HepG2 (cell line): ENCODE data around the gene BIRC3. TPM values are rescaled to one million over a fixed set of nuclear protein-coding genes. Genes with fewer than 3 reads are reported as not detected.

ENCODE experiments used
- ATAC-seq: fragments of 200-7000 bp; cut with Tn5 transposase; 3 replicates; pipeline ENCODE4 v1.9.1; 2020; ENCODE audit warnings: mild to moderate bottlenecking, moderate library complexity
- BruUV-seq: library from RNA; stranded (reverse); fragments of 400-500 nt; replicated peaks from 2 replicates; lab custom pipeline; 2021; lab: Mats Ljungman, UMichigan
- CTCF ChIA-PET: fragments of 300-600 bp; formaldehyde crosslinking; extraction: SDS; loops from one replicate; lab custom pipeline; 2021; ENCODE audit warnings: low total read pairs, inconsistent platforms, low intra/inter-chr PET ratio; lab: Yijun Ruan, JAX
- POLR2A ChIA-PET: fragments of 350-600 bp; sonication (Branson Sonifier 250); formaldehyde crosslinking; loops from one replicate; lab custom pipeline; 2020; ENCODE audit warnings: antibody characterized with exemption, inconsistent platforms; lab: Yijun Ruan, JAX
- DNase-seq: peaks from one replicate; pipeline ENCODE4 v3.0.0-alpha.2; 2015; ENCODE audit warnings: low spot score
- FAIRE-seq: peaks from 3 replicates; lab custom pipeline; 2011; peaks lifted over from hg19 to GRCh38; lab: Jason Lieb, UNC
- H2AFZ ChIP-seq: one replicate; pipeline ENCODE4 v1.6.1; 2011; ENCODE audit warnings: low read length, inconsistent platforms
- H3K27ac ChIP-seq: fragments of 300-600 bp; 3 replicates; pipeline ENCODE4 v1.8.0; 2011; ENCODE audit warnings: mixed run types, mild to moderate bottlenecking, mixed read lengths, low read length, inconsistent platforms; ENCODE audit not compliant: insufficient read depth; ENCODE audit errors: extremely low read length
- H3K27me3 ChIP-seq, 2 experiments: fragments of 200-600 bp in 1 of 2; 2 replicates in 1 of 2; 3 replicates in 1 of 2; pipeline versions ENCODE4 v1.6.0 to v1.8.0; 2011; ENCODE audit warnings: low read length in 2 of 2, mild to moderate bottlenecking in 2 of 2, moderate library complexity in 2 of 2, inconsistent platforms in 1 of 2; ENCODE audit not compliant: insufficient read depth in 2 of 2, control insufficient read depth in 1 of 2
- H3K36me3 ChIP-seq, 2 experiments: fragments of 200-600 bp in 1 of 2; replicated peaks in 1 of 2; 2 replicates in 1 of 2; 3 replicates in 1 of 2; pipeline versions ENCODE4 v1.5.1 to v1.8.0; 2011; ENCODE audit warnings: low read length in 2 of 2, inconsistent platforms in 1 of 2; ENCODE audit not compliant: insufficient read depth in 2 of 2, control insufficient read depth in 1 of 2
- H3K4me1 ChIP-seq: 2 replicates; pipeline ENCODE4 v1.5.1; 2012; ENCODE audit warnings: low read length, inconsistent platforms; ENCODE audit not compliant: insufficient read depth
- H3K4me2 ChIP-seq: 2 replicates; pipeline ENCODE4 v1.6.0; 2011; ENCODE audit warnings: low read depth, low read length, inconsistent platforms
- H3K4me3 ChIP-seq, 3 experiments: fragments of 200-600 bp in 1 of 3; sonication (generic), shearing (Covaris generic) in 1 of 3; replicated peaks in 1 of 3; 2 replicates each; pipeline ENCODE4 v1.5.1; 2011 to 2016; ENCODE audit warnings: low read length in 3 of 3, inconsistent platforms in 2 of 3, low read depth in 2 of 3, mild to moderate bottlenecking in 2 of 3, control low read depth in 1 of 3, mixed read lengths in 1 of 3; ENCODE audit not compliant: insufficient read depth in 1 of 3
- H3K79me2 ChIP-seq: one replicate; pipeline ENCODE4 v1.6.1; 2011; ENCODE audit warnings: low read length, inconsistent platforms; ENCODE audit not compliant: insufficient read depth
- H3K9ac ChIP-seq: 2 replicates; pipeline ENCODE4 v1.6.0; 2011; ENCODE audit warnings: mild to moderate bottlenecking, low read depth, low read length, inconsistent platforms; ENCODE audit not compliant: insufficient read depth
- H3K9me3 ChIP-seq: 2 replicates; pipeline ENCODE4 v1.5.1; 2012; ENCODE audit warnings: mild to moderate bottlenecking, low read length
- H4K20me1 ChIP-seq: 2 replicates; pipeline ENCODE4 v1.6.0; 2011; ENCODE audit warnings: inconsistent platforms, mild to moderate bottlenecking, low read length, moderate library complexity; ENCODE audit not compliant: insufficient read depth
- MAZ ChIP-seq, 2 experiments: sonication (generic) in 1 of 2; formaldehyde crosslinking in 1 of 2; IDR thresholded peaks; 2 replicates each; pipeline versions ENCODE4 v1.5.0 to v1.6.1; 2012 to 2020; ENCODE audit warnings: low read depth in 2 of 2, mild to moderate bottlenecking in 2 of 2, borderline replicate concordance in 1 of 2, improper control_type of control experiment in 1 of 2, low read length in 1 of 2, missing genetic modification reagents in 1 of 2, moderate library complexity in 1 of 2
- SNAI1 ChIP-seq: sonication (generic); formaldehyde crosslinking; IDR thresholded peaks from 2 replicates; pipeline ENCODE4 v1.5.0; 2020; ENCODE audit warnings: mild to moderate bottlenecking, missing genetic modification reagents, borderline replicate concordance
- ZNF33A ChIP-seq: sonication (generic); formaldehyde crosslinking; IDR thresholded peaks from 2 replicates; pipeline ENCODE4 v1.5.1; 2020; ENCODE audit warnings: missing genetic modification reagents, mild to moderate bottlenecking, moderate library complexity, borderline replicate concordance
- ZNF660 ChIP-seq: sonication (generic); formaldehyde crosslinking; IDR thresholded peaks from 2 replicates; pipeline ENCODE4 v1.5.1; 2020; ENCODE audit warnings: mild to moderate bottlenecking, low read depth, missing genetic modification reagents, borderline replicate concordance
- in situ Hi-C: cut with HindIII; loops from 2 replicates; pipeline ENCODE4 v1.10.0; 2017; ENCODE audit warnings: low pct_unique_long_range_greater_than_20kb; ENCODE audit not compliant: extremely low pct_ligation_motif_present
- intact Hi-C: fragments of 100-400 bp; cut with micrococcal nuclease; formaldehyde crosslinking; loops from one replicate; pipeline ENCODE4 v1.10.0; 2022; ENCODE audit not compliant: unreplicated experiment
- polyA plus RNA-seq, 8 experiments: library from polyadenylated mRNA; depleted of rRNA in 3 of 8; stranded (reverse) in 7 of 8; unstranded in 1 of 8; fragments of >200 nt; fragmentation: Illumina TruSeq in 4 of 8; extraction: Trizol in 4 of 8; gene quantifications; 2 replicates each; pipeline versions ENCODE4 v1.2.1 to v1.2.3, GENCODE V29; 2011 to 2016; ENCODE audit warnings: low read depth in 4 of 8, missing spikeins in 1 of 8, mixed read lengths in 1 of 8; ENCODE audit not compliant: insufficient read depth in 1 of 8
- total RNA-seq, 5 experiments: library from RNA; depleted of rRNA; stranded (reverse); fragments of >200 nt; fragmentation: Illumina TruSeq; extraction: Trizol; gene quantifications; 2 replicates each; pipeline ENCODE4 v1.2.3, GENCODE V29; 2016; ENCODE audit warnings: low read depth in 1 of 5
- TF ChIP-seq, protein P1 (sequence below), 2 experiments: sonication (generic) in 1 of 2; formaldehyde crosslinking in 1 of 2; IDR thresholded peaks; 2 replicates each; pipeline versions ENCODE4 v1.4.0 to v1.6.1; 2018 to 2020; ENCODE audit warnings: missing genetic modification reagents in 2 of 2, borderline replicate concordance in 1 of 2, low read depth in 1 of 2, mild to moderate bottlenecking in 1 of 2, missing biosample characterization in 1 of 2
- TF ChIP-seq, protein P2 (sequence below): sonication (generic); formaldehyde crosslinking; IDR thresholded peaks from 2 replicates; pipeline ENCODE4 v1.8.1; 2023; ENCODE audit warnings: missing genetic modification reagents, inconsistent platforms, borderline replicate concordance
- TF ChIP-seq, protein P3 (sequence below): sonication (generic); formaldehyde crosslinking; IDR thresholded peaks from 2 replicates; pipeline ENCODE4 v1.4.0; 2020; ENCODE audit warnings: mild to moderate bottlenecking, missing genetic modification reagents

BIRC3 gene
- total and polyA plus RNA-seq, 2 of the 13 experiments (the other 11 are each of a cell fraction or from before 2014, with no cell fraction given): 0.41 to 4.2 TPM

DNA sequence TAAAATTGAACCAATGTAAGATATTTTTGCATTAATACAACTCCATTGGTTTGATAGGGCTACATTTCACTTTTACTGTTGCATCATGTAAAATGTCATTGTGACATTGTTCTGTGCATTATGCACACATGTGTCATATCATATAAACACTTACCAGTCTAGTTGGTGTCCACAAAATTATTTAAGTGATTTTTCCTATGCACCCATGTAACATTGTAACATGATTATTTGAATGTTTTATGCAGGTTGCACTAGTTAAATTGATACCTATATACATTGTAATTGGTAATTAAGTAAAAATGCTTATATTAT lies 9.6 kb upstream of the BIRC3 start:
- H3K27ac ChIP-seq: no peak overlapping the region
- H3K4me3 ChIP-seq: no peak overlapping the region
- TF ChIP-seq SNAI1: no peak
- TF ChIP-seq ZNF660 (CRISPR knock-in tag): no peak
- TF ChIP-seq MAZ (IDR thresholded peaks at IDR 0.05; ENCODE audit: borderline replicate concordance, low read depth, low read length): no peak
- TF ChIP-seq MAZ (CRISPR knock-in tag; IDR thresholded peaks at IDR 0.05; ENCODE audit: low read depth): no peak
- TF ChIP-seq, protein P1, sequence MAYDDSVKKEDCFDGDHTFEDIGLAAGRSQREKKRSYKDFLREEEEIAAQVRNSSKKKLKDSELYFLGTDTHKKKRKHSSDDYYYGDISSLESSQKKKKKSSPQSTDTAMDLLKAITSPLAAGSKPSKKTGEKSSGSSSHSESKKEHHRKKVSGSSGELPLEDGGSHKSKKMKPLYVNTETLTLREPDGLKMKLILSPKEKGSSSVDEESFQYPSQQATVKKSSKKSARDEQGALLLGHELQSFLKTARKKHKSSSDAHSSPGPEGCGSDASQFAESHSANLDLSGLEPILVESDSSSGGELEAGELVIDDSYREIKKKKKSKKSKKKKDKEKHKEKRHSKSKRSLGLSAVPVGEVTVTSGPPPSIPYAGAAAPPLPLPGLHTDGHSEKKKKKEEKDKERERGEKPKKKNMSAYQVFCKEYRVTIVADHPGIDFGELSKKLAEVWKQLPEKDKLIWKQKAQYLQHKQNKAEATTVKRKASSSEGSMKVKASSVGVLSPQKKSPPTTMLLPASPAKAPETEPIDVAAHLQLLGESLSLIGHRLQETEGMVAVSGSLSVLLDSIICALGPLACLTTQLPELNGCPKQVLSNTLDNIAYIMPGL (CRISPR knock-in tag; IDR thresholded peaks at IDR 0.05; ENCODE audit: borderline replicate concordance in 1 of 2, low read depth in 1 of 2): no peak
- TF ChIP-seq, protein P2, sequence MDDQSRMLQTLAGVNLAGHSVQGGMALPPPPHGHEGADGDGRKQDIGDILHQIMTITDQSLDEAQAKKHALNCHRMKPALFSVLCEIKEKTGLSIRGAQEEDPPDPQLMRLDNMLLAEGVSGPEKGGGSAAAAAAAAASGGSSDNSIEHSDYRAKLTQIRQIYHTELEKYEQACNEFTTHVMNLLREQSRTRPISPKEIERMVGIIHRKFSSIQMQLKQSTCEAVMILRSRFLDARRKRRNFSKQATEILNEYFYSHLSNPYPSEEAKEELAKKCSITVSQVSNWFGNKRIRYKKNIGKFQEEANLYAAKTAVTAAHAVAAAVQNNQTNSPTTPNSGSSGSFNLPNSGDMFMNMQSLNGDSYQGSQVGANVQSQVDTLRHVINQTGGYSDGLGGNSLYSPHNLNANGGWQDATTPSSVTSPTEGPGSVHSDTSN (CRISPR knock-in tag): no peak
- TF ChIP-seq ZNF33A (CRISPR knock-in tag): no peak
- TF ChIP-seq, protein P3, sequence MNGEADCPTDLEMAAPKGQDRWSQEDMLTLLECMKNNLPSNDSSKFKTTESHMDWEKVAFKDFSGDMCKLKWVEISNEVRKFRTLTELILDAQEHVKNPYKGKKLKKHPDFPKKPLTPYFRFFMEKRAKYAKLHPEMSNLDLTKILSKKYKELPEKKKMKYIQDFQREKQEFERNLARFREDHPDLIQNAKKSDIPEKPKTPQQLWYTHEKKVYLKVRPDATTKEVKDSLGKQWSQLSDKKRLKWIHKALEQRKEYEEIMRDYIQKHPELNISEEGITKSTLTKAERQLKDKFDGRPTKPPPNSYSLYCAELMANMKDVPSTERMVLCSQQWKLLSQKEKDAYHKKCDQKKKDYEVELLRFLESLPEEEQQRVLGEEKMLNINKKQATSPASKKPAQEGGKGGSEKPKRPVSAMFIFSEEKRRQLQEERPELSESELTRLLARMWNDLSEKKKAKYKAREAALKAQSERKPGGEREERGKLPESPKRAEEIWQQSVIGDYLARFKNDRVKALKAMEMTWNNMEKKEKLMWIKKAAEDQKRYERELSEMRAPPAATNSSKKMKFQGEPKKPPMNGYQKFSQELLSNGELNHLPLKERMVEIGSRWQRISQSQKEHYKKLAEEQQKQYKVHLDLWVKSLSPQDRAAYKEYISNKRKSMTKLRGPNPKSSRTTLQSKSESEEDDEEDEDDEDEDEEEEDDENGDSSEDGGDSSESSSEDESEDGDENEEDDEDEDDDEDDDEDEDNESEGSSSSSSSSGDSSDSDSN (CRISPR knock-in tag): no peak
- H4K20me1 ChIP-seq: no peaks in the 10 kb centered on the region
- no peaks in the 10 kb centered on the region; the same call in 1 of the 2 replicates for H3K9me3 ChIP-seq
- no peaks in the 10 kb centered on the region; a peak in 1 of 5 replicates for H3K27me3 ChIP-seq
- FAIRE-seq (no peak), ATAC-seq (no peak), DNase-seq (no peak)
- H3K4me1 ChIP-seq: peaks cover 22% of the 10 kb centered on the region
- BruUV-seq: no TSS peak
- no peaks in the 10 kb centered on the region for H3K79me2 ChIP-seq
- no peak overlapping the region for H2AFZ ChIP-seq
- in situ Hi-C loops (no loop called here), intact Hi-C loops (no loop called here)
- H3K9ac ChIP-seq: no peak overlapping the region
- ChIA-PET POLR2A (no interaction called here), CTCF (no interaction called here)
- H3K4me2 ChIP-seq: no peak overlapping the region
- no peaks in the 10 kb centered on the region for H3K36me3 ChIP-seq
